GM23338 (cell line): ENCODE measurements around the gene CRTC1. TPM values are rescaled to one million over a fixed set of nuclear protein-coding genes. Genes with fewer than 3 reads are reported as not detected.

Experiments
- ATAC-seq: fragments of 200-7000 bp; cut with Tn5 transposase; 3 replicates; pipeline ENCODE4 v1.9.1; 2020
- DNase-seq: peaks from one replicate; pipeline ENCODE4 v3.0.0-alpha.2; 2015; ENCODE audit warnings: low spot score
- H2AFZ ChIP-seq: fragments of 200-600 bp; sonication (generic); 2 replicates; pipeline ENCODE4 v1.8.0; 2016; ENCODE audit warnings: antibody characterized with exemption, mild to moderate bottlenecking, moderate library complexity
- H3F3A ChIP-seq: fragments of 200-600 bp; sonication (generic); replicated peaks from 2 replicates; pipeline ENCODE4 v1.8.0; 2017; ENCODE audit warnings: antibody characterized with exemption, mixed run types, low read depth
- H3K27ac ChIP-seq: fragments of 200-600 bp; sonication (generic); 2 replicates; pipeline ENCODE4 v1.6.1; 2016; ENCODE audit warnings: low read depth
- H3K27me3 ChIP-seq: fragments of 200-600 bp; sonication (generic); 2 replicates; pipeline ENCODE4 v1.8.0; 2016; ENCODE audit warnings: mild to moderate bottlenecking, mixed run types, moderate library complexity; ENCODE audit not compliant: insufficient read depth
- H3K36me3 ChIP-seq: fragments of 200-600 bp; sonication (generic); 2 replicates; pipeline ENCODE4 v1.8.0; 2016; ENCODE audit warnings: mild to moderate bottlenecking; ENCODE audit not compliant: insufficient read depth
- H3K4me1 ChIP-seq: fragments of 200-600 bp; sonication (generic); 2 replicates; pipeline ENCODE4 v1.8.0; 2016; ENCODE audit warnings: mild to moderate bottlenecking, moderate library complexity; ENCODE audit not compliant: insufficient read depth
- H3K4me2 ChIP-seq: fragments of 200-600 bp; sonication (generic); 2 replicates; pipeline ENCODE4 v1.7.1; 2017; ENCODE audit warnings: mixed run types
- H3K4me3 ChIP-seq: fragments of 200-600 bp; sonication (generic); 2 replicates; pipeline ENCODE4 v1.6.1; 2016; ENCODE audit warnings: mixed run types
- H3K79me2 ChIP-seq: fragments of 200-600 bp; sonication (generic); replicated peaks from 2 replicates; pipeline ENCODE4 v1.8.0; 2017; ENCODE audit warnings: mild to moderate bottlenecking; ENCODE audit not compliant: insufficient read depth
- H3K9me2 ChIP-seq: fragments of 200-600 bp; sonication (generic); 2 replicates; pipeline ENCODE4 v1.8.0; 2017; ENCODE audit not compliant: insufficient read depth
- H4K20me1 ChIP-seq: fragments of 200-600 bp; sonication (generic); replicated peaks from 2 replicates; pipeline ENCODE4 v1.8.0; 2017; ENCODE audit warnings: mild to moderate bottlenecking; ENCODE audit not compliant: insufficient read depth
- H3K27ac Mint-ChIP-seq: 2 replicates; pipeline ENCODE4 v1.8.0; 2020; ENCODE audit warnings: inconsistent platforms, mild to moderate bottlenecking, moderate library complexity, mixed read lengths
- H3K27me3 Mint-ChIP-seq: 3 replicates; pipeline ENCODE4 v1.8.0; 2022; ENCODE audit warnings: low read depth, mild to moderate bottlenecking, moderate library complexity, mixed read lengths, inconsistent platforms; ENCODE audit not compliant: insufficient read depth, poor library complexity
- H3K36me3 Mint-ChIP-seq: 3 replicates; pipeline ENCODE4 v1.8.0; 2021; ENCODE audit warnings: low read depth, mild to moderate bottlenecking, inconsistent platforms, moderate library complexity, mixed read lengths
- H3K4me1 Mint-ChIP-seq: 3 replicates; pipeline ENCODE4 v1.8.0; 2020; ENCODE audit warnings: mild to moderate bottlenecking, inconsistent platforms, mixed read lengths
- H3K4me3 Mint-ChIP-seq: 3 replicates; pipeline ENCODE4 v1.8.0; 2021; ENCODE audit warnings: moderate library complexity, mild to moderate bottlenecking, inconsistent platforms, mixed read lengths
- H3K9me3 Mint-ChIP-seq: 3 replicates; pipeline ENCODE4 v1.8.0; 2020; ENCODE audit warnings: moderate library complexity, mild to moderate bottlenecking, inconsistent platforms, mixed read lengths
- CTCF ChIP-seq, 2 experiments: fragments of 200-600 bp in 1 of 2; sonication (generic) in 1 of 2; conservative IDR thresholded peaks; 2 replicates each; pipeline versions ENCODE4 v1.5.1 to v1.6.1; 2016 to 2017; ENCODE audit warnings: antibody characterized with exemption in 2 of 2, low read depth in 2 of 2, mild to moderate bottlenecking in 2 of 2, moderate library complexity in 1 of 2
- EZH2 ChIP-seq: fragments of 200-600 bp; sonication (generic); IDR thresholded peaks from one replicate; pipeline ENCODE4 v1.8.0; 2017; ENCODE audit warnings: antibody characterized with exemption, mild to moderate bottlenecking, low read depth; ENCODE audit not compliant: unreplicated experiment
- JUNB ChIP-seq: IDR thresholded peaks from one replicate; pipeline ENCODE4 v1.6.1; 2016; ENCODE audit warnings: antibody characterized with exemption; ENCODE audit not compliant: unreplicated experiment
- NANOG ChIP-seq: IDR thresholded peaks from 2 replicates; pipeline ENCODE4 v1.6.1; 2016; ENCODE audit warnings: antibody characterized with exemption, borderline replicate concordance
- POLR2AphosphoS5 ChIP-seq: IDR thresholded peaks from 2 replicates; pipeline ENCODE4 v1.6.1; 2016; ENCODE audit warnings: antibody characterized with exemption, low read depth
- STAT1 ChIP-seq: IDR thresholded peaks from one replicate; pipeline ENCODE4 v1.6.1; 2016; ENCODE audit warnings: antibody characterized with exemption; ENCODE audit not compliant: unreplicated experiment
- ZNF331 ChIP-seq: fragments of 250-450 bp; sonication (Bioruptor Pico); IDR thresholded peaks from 2 replicates; pipeline ENCODE4 v1.5.0; 2020; ENCODE audit warnings: low read depth, mild to moderate bottlenecking, moderate library complexity
- polyA plus RNA-seq: library from polyadenylated mRNA; unstranded; fragments of >200 nt; fragmentation: Nextera tagmentation; extraction: Ambion mirVana; gene quantifications from 2 replicates; pipeline ENCODE4 v1.2.1, GENCODE V29; 2016
- total RNA-seq: library from RNA; depleted of rRNA; stranded (reverse); fragments of >200 nt; shearing (Covaris generic); gene quantifications from 2 replicates; pipeline ENCODE4 v1.2.3, GENCODE V29; 2014
- TF ChIP-seq, protein P1 (sequence below): fragments of 250-450 bp; sonication (Bioruptor Pico); IDR thresholded peaks from 2 replicates; pipeline ENCODE4 v1.5.0; 2020; ENCODE audit warnings: mild to moderate bottlenecking, moderate library complexity
- TF ChIP-seq, protein P2 (sequence below): IDR thresholded peaks from one replicate; pipeline ENCODE4 v1.6.1; 2018; ENCODE audit warnings: antibody characterized with exemption; ENCODE audit not compliant: unreplicated experiment

CRTC1 gene
- total and polyA plus RNA-seq, 2 experiments from 2014 or later: 5.4 to 8.4 TPM

- no peaks in the 10 kb centered on the region for H3K4me1 ChIP-seq
- H3K36me3 ChIP-seq: no peaks in the 10 kb centered on the region
- TF ChIP-seq EZH2: no peak
- TF ChIP-seq CTCF (conservative IDR thresholded peaks at IDR 0.05; ENCODE audit: low read depth in 2 of 2): no peak
- no peak for TF ChIP-seq ZNF331 (CRISPR knock-in tag)
- TF ChIP-seq, protein P1, sequence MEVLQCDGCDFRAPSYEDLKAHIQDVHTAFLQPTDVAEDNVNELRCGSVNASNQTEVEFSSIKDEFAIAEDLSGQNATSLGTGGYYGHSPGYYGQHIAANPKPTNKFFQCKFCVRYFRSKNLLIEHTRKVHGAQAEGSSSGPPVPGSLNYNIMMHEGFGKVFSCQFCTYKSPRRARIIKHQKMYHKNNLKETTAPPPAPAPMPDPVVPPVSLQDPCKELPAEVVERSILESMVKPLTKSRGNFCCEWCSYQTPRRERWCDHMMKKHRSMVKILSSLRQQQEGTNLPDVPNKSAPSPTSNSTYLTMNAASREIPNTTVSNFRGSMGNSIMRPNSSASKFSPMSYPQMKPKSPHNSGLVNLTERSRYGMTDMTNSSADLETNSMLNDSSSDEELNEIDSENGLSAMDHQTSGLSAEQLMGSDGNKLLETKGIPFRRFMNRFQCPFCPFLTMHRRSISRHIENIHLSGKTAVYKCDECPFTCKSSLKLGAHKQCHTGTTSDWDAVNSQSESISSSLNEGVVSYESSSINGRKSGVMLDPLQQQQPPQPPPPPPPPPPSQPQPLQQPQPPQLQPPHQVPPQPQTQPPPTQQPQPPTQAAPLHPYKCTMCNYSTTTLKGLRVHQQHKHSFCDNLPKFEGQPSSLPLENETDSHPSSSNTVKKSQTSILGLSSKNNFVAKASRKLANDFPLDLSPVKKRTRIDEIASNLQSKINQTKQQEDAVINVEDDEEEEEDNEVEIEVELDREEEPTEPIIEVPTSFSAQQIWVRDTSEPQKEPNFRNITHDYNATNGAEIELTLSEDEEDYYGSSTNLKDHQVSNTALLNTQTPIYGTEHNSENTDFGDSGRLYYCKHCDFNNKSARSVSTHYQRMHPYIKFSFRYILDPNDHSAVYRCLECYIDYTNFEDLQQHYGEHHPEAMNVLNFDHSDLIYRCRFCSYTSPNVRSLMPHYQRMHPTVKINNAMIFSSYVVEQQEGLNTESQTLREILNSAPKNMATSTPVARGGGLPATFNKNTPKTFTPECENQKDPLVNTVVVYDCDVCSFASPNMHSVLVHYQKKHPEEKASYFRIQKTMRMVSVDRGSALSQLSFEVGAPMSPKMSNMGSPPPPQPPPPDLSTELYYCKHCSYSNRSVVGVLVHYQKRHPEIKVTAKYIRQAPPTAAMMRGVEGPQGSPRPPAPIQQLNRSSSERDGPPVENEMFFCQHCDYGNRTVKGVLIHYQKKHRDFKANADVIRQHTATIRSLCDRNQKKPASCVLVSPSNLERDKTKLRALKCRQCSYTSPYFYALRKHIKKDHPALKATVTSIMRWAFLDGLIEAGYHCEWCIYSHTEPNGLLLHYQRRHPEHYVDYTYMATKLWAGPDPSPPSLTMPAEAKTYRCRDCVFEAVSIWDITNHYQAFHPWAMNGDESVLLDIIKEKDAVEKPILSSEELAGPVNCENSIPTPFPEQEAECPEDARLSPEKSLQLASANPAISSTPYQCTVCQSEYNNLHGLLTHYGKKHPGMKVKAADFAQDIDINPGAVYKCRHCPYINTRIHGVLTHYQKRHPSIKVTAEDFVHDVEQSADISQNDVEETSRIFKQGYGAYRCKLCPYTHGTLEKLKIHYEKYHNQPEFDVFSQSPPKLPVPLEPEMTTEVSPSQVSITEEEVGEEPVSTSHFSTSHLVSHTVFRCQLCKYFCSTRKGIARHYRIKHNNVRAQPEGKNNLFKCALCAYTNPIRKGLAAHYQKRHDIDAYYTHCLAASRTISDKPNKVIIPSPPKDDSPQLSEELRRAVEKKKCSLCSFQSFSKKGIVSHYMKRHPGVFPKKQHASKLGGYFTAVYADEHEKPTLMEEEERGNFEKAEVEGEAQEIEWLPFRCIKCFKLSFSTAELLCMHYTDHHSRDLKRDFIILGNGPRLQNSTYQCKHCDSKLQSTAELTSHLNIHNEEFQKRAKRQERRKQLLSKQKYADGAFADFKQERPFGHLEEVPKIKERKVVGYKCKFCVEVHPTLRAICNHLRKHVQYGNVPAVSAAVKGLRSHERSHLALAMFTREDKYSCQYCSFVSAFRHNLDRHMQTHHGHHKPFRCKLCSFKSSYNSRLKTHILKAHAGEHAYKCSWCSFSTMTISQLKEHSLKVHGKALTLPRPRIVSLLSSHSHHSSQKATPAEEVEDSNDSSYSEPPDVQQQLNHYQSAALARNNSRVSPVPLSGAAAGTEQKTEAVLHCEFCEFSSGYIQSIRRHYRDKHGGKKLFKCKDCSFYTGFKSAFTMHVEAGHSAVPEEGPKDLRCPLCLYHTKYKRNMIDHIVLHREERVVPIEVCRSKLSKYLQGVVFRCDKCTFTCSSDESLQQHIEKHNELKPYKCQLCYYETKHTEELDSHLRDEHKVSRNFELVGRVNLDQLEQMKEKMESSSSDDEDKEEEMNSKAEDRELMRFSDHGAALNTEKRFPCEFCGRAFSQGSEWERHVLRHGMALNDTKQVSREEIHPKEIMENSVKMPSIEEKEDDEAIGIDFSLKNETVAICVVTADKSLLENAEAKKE (CRISPR knock-in tag): no peak
- no peak for TF ChIP-seq NANOG
- TF ChIP-seq, protein P2, sequence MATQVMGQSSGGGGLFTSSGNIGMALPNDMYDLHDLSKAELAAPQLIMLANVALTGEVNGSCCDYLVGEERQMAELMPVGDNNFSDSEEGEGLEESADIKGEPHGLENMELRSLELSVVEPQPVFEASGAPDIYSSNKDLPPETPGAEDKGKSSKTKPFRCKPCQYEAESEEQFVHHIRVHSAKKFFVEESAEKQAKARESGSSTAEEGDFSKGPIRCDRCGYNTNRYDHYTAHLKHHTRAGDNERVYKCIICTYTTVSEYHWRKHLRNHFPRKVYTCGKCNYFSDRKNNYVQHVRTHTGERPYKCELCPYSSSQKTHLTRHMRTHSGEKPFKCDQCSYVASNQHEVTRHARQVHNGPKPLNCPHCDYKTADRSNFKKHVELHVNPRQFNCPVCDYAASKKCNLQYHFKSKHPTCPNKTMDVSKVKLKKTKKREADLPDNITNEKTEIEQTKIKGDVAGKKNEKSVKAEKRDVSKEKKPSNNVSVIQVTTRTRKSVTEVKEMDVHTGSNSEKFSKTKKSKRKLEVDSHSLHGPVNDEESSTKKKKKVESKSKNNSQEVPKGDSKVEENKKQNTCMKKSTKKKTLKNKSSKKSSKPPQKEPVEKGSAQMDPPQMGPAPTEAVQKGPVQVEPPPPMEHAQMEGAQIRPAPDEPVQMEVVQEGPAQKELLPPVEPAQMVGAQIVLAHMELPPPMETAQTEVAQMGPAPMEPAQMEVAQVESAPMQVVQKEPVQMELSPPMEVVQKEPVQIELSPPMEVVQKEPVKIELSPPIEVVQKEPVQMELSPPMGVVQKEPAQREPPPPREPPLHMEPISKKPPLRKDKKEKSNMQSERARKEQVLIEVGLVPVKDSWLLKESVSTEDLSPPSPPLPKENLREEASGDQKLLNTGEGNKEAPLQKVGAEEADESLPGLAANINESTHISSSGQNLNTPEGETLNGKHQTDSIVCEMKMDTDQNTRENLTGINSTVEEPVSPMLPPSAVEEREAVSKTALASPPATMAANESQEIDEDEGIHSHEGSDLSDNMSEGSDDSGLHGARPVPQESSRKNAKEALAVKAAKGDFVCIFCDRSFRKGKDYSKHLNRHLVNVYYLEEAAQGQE: no peak
- TF ChIP-seq JUNB: no peak
- TF ChIP-seq POLR2AphosphoS5: no peak
- TF ChIP-seq STAT1: no peak
- Mint-ChIP-seq H3K27me3 (peaks cover 25% of the 10 kb centered on the region), H3K4me1 (peaks cover 10% of the 10 kb centered on the region), H3K4me3 (no peak overlapping the region), H3K27ac (no peak overlapping the region), H3K9me3 (no peaks in the 10 kb centered on the region), H3K36me3 (peaks cover 5% of the 10 kb centered on the region; the same call in 1 of the 3 replicates)
- H3K27ac ChIP-seq: no peak overlapping the region
- H4K20me1 ChIP-seq: no peaks in the 10 kb centered on the region; the same call in 1 of the 2 replicates
- no peaks in the 10 kb centered on the region for H3K27me3 ChIP-seq
- DNase-seq: no peak
- ATAC-seq: no peak
- H3K9me2 ChIP-seq: no peaks in the 10 kb centered on the region
- no peak overlapping the region for H3K4me2 ChIP-seq
- no peak overlapping the region for H2AFZ ChIP-seq
- no peak overlapping the region for H3K4me3 ChIP-seq
- no peaks in the 10 kb centered on the region; the same call in 1 of the 2 replicates for H3K79me2 ChIP-seq
- no peaks in the 10 kb centered on the region for H3F3A ChIP-seq
These were observed 34.1 kb downstream of the CRTC1 start for GRCh38 chr19:18717601-18718000.
